NCI-H1694 treated with DMSO at 0.1 percent for 48 hours (cell line): ENCODE results near the gene EFHC1.

Experiments used
- DNase-seq: peaks from one replicate; lab custom pipeline; 2025; lab: John Stamatoyannopoulos, UW

EFHC1 gene

GRCh38 chr6:52503323-52503747 is 83.2 kb downstream of the EFHC1 start:
- no peak for DNase-seq

GRCh38 chr6:52503851-52504781 is 84.0 kb downstream of the EFHC1 start:
- DNase-seq, result no peak

GRCh38 chr6:52504782-52505136 is 84.6 kb downstream of the EFHC1 start:
- no peak for DNase-seq

- no peak for DNase-seq
Observed at GRCh38 chr6:52505726-52506409, 85.7 kb downstream of the EFHC1 start.

- DNase-seq, result no peak
Observed at GRCh38 chr6:52506476-52506875, 86.3 kb downstream of the EFHC1 start.

- DNase-seq, result no peak
Observed at GRCh38 chr6:52507557-52508260, 87.6 kb downstream of the EFHC1 start.

GRCh38 chr6:52508261-52508739 is 88.2 kb downstream of the EFHC1 start:
- DNase-seq, result no peak

GRCh38 chr6:52509281-52510212 is 89.4 kb downstream of the EFHC1 start:
- no peak for DNase-seq

GRCh38 chr6:52510213-52510562 is 90.0 kb downstream of the EFHC1 start:
- DNase-seq, result no peak

- no peak for DNase-seq
Observed at GRCh38 chr6:52511163-52511562, 91.0 kb downstream of the EFHC1 start.

- DNase-seq, result no peak
Observed at GRCh38 chr6:52511572-52512151, 91.5 kb downstream of the EFHC1 start.

GRCh38 chr6:52512199-52512598 is 92.1 kb downstream of the EFHC1 start:
- no peak for DNase-seq

GRCh38 chr6:52513464-52513863 is 93.3 kb downstream of the EFHC1 start:
- no peak for DNase-seq

GRCh38 chr6:52513896-52514295 is 93.8 kb downstream of the EFHC1 start:
- DNase-seq, result no peak

- DNase-seq, result no peak
Observed at GRCh38 chr6:52514514-52514913, 94.4 kb downstream of the EFHC1 start.

- DNase-seq, result no peak
Observed at GRCh38 chr6:52515219-52515960, 95.2 kb downstream of the EFHC1 start.

GRCh38 chr6:52516269-52516668 is 96.1 kb downstream of the EFHC1 start:
- no peak for DNase-seq

- no peak for DNase-seq
Observed at GRCh38 chr6:52516943-52517342, 96.8 kb downstream of the EFHC1 start.

GRCh38 chr6:52517502-52518278 is 97.5 kb downstream of the EFHC1 start:
- DNase-seq, result peak; percentile 60
